Astrocyte of the cerebellum (primary cell): ENCODE data around the gene MREG.

Experiments
- DNase-seq: peaks from one replicate; pipeline ENCODE4 v3.0.0-alpha.2; 2011; ENCODE audit warnings: low read depth
- H3K4me3 ChIP-seq: 2 replicates; pipeline ENCODE4 v1.5.1; 2011; ENCODE audit warnings: mild to moderate bottlenecking, low read depth, low read length, moderate library complexity
- CTCF ChIP-seq: IDR thresholded peaks from 2 replicates; pipeline ENCODE4 v1.5.1; 2012; ENCODE audit warnings: low read length, low read depth, moderate library complexity, mild to moderate bottlenecking; ENCODE audit errors: missing control alignments
- in situ Hi-C: cut with HindIII; loops from 2 replicates; pipeline ENCODE4 v1.10.0; 2017; ENCODE audit warnings: low sequenced_read_pairs

MREG gene

GRCh38 chr2:215910180-215910579 is 103.2 kb downstream of the MREG start:
- in situ Hi-C loops, result loop anchor here (10.0 kb wide), 1 partner anchor 455 kb away; no protein-coding TSS in a partner anchor
- no peak for TF ChIP-seq CTCF
- no peak for DNase-seq
- H3K4me3 ChIP-seq, result no peak overlapping the region

- TF ChIP-seq CTCF, result no peak
- no peak overlapping the region for H3K4me3 ChIP-seq
Measured at GRCh38 chr2:215907147-215907546, 106.2 kb downstream of the MREG start.

GRCh38 chr2:215906458-215906857 is 106.9 kb downstream of the MREG start:
- no peak for TF ChIP-seq CTCF
- in situ Hi-C loops, result no loop called here
- no peak overlapping the region for H3K4me3 ChIP-seq
- no peak for DNase-seq

More at GRCh38 chr2:215907147-215907546, 106.2 kb downstream of the MREG start:
- no peak for DNase-seq
- in situ Hi-C loops, result no loop called here

- no peak for DNase-seq
- TF ChIP-seq CTCF, result no peak
- in situ Hi-C loops, result no loop called here
- no peak overlapping the region for H3K4me3 ChIP-seq
Measured at GRCh38 chr2:215905691-215906090, 107.7 kb downstream of the MREG start.

GRCh38 chr2:215904101-215904500 is 109.2 kb downstream of the MREG start:
- no peak for DNase-seq
- H3K4me3 ChIP-seq, result no peak overlapping the region
- in situ Hi-C loops, result no loop called here
- TF ChIP-seq CTCF, result no peak

- no peak for DNase-seq
- in situ Hi-C loops, result no loop called here
- no peak for TF ChIP-seq CTCF
- H3K4me3 ChIP-seq, result no peak overlapping the region
Measured at GRCh38 chr2:215903203-215903602, 110.1 kb downstream of the MREG start.

- no peak for DNase-seq
- in situ Hi-C loops, result no loop called here
- TF ChIP-seq CTCF, result no peak
- no peak overlapping the region for H3K4me3 ChIP-seq
Measured at GRCh38 chr2:215901796-215902195, 111.6 kb downstream of the MREG start.
